ENCODE results near the gene ELF4. TPM values are rescaled to one million over a fixed set of nuclear protein-coding genes. Genes with fewer than 3 reads are reported as not detected.

The ELF4 gene
- total RNA-seq, 4 donors from 2014 or later: 7.0 to 14.8 (median 8.8) TPM

DNA sequence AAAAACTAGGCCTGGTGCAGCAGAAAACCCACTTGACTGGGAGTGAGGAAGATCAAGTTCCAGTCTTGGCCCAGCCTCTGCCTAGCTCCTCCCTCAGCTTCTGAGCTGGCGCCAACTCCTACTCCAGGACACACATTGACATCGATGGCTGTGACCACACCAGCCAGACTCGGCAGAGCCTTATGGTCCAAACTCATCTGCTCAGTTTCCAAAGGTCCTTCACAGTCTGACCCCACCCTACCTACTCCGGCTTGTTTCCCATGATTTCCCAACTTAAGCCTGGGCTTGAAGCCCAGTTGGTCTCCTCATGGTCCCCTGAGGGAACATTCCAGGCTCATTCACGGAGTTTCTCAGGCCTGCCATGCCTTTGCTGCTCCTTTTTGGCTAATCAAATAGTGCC, 10.1 kb downstream of the ELF4 start:
- TF ChIP-seq, protein P1, sequence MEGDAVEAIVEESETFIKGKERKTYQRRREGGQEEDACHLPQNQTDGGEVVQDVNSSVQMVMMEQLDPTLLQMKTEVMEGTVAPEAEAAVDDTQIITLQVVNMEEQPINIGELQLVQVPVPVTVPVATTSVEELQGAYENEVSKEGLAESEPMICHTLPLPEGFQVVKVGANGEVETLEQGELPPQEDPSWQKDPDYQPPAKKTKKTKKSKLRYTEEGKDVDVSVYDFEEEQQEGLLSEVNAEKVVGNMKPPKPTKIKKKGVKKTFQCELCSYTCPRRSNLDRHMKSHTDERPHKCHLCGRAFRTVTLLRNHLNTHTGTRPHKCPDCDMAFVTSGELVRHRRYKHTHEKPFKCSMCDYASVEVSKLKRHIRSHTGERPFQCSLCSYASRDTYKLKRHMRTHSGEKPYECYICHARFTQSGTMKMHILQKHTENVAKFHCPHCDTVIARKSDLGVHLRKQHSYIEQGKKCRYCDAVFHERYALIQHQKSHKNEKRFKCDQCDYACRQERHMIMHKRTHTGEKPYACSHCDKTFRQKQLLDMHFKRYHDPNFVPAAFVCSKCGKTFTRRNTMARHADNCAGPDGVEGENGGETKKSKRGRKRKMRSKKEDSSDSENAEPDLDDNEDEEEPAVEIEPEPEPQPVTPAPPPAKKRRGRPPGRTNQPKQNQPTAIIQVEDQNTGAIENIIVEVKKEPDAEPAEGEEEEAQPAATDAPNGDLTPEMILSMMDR (IDR thresholded peaks at IDR 0.05; ENCODE audit: low read depth): no peak

DNA sequence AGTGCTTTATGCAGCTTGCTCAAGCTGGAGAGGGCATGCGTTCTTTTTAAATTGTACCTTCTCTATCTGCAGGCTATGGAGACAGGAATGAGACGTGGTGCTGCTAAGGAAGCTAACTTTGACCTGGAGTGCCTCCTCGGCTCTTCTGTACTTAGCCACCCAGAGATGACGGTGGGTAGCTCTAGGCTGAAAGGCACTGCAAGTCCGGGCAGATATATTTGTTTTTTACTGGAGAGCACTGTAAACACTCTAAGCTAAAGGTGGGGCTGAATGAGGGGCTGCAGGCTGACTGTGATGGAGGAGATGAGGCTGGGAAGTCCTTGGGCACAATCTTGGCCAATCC, 12.1 kb downstream of the ELF4 start:
- TF ChIP-seq, protein P1 (IDR thresholded peaks at IDR 0.05; ENCODE audit: low read depth): no peak

DNA sequence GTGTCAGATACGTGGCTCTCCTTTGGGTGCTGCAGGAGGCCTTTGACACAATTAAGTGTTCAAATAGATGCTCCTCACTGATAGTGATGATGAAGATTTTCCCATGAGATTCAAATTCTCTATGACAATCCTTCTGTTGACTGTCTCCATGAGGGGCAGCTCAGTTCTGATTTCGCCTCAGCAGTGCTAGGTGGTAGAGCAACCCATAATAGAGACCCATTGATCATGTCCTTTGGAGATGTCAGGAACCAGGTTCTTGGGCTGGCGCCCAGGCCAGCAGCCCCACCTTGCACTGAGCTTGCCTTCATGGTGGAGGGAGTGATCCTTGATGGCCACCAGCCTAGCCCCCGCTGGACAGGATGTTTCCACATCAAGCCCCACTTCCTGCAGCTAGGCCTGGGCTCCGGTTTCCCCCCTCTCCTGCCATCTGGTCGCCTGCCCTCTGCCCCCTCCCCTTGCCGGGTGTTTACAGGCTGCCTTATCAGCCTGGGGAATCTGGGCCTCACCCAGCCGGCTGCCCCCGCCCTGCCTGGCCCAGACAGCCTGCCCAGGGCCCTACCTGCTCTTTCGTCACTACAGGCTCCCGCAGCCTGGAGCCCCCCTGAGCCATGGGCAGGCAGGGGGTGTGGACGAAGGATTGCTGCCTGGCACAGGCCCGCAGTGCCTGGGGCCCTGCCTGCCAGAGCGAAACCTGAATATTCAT, 12.6 kb downstream of the ELF4 start:
- TF ChIP-seq, protein P1 (IDR thresholded peaks at IDR 0.05; ENCODE audit: low read depth): no peak

DNA sequence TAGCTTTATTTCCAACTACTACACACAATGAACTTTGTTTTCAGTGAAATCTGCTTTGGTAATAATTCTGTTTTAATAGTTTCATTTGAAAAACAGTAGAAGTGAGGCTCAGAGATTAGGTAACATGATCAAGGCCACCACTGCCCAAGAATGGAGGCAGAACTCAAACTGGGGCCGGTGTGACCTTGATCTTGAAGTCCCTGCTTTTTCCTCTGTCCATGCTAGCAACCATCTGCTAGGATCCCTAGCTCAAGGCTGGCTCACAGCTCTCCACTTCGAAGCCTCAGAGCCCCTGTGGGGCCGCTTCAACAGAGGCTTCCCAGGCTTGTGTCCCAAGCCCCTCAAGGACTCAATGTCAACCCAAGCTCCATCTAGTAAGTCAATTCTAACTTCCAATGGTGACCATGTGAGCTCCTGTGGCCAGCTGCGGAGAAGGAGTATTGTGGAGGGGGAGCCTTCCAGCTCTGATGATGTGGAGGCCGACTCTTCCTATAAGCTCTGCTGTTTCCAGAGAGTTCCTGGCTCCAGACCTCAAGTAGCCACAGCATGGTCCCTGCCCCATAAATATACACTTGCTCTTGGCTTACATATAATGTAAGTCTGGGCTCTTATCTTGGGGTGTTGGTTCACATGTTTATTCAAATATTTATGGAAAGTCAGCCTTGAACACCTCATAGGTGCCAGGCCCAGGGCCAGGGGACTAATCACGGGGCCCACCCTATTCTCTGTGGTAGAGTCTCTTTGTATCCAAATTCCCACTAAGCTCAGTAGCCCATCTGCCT, 14.9 kb downstream of the ELF4 start:
- TF ChIP-seq, protein P1 (IDR thresholded peaks at IDR 0.05; ENCODE audit: low read depth): no peak

DNA sequence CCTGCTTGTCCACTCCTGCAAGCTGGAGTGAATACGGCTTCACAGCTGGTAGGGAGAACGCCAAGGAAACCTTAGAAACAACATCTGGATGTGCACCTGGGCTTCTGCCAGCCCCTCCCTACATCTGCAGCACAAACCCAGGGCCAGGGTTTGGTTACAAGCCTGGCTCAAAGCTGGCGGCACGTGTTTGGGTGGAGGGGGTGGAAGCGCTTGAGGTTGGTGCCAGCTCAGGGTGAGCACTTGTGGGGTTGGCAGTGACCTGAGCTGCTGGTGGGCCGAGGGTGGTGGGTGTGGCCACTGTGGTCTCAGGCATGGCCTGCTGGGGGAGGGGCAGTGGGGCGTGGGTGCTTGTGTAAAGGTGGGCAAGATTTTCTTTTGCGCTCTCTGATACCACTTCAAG, 15.6 kb downstream of the ELF4 start:
- TF ChIP-seq, protein P1 (IDR thresholded peaks at IDR 0.05; ENCODE audit: low read depth): no peak

DNA sequence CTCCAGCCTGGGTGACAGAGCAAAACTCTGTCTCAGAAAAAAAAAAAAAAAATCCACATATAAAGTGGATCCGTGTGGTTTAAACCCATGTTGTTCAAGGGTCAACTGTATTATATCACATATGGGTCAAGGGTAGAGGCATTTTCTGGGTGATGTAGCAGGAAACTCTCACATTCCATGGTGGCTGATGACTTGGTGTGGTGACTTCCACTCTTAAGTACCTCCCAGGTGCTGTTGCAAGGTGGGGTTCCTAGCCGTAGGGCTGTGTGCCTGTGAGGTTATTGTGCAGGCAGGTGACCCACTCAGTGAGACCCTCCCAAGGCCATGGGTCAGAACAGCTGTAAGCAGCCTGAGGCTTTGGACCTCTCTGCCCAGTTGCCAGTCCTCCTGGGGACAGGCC, 17.0 kb downstream of the ELF4 start:
- TF ChIP-seq, protein P1 (IDR thresholded peaks at IDR 0.05; ENCODE audit: low read depth): no peak

DNA sequence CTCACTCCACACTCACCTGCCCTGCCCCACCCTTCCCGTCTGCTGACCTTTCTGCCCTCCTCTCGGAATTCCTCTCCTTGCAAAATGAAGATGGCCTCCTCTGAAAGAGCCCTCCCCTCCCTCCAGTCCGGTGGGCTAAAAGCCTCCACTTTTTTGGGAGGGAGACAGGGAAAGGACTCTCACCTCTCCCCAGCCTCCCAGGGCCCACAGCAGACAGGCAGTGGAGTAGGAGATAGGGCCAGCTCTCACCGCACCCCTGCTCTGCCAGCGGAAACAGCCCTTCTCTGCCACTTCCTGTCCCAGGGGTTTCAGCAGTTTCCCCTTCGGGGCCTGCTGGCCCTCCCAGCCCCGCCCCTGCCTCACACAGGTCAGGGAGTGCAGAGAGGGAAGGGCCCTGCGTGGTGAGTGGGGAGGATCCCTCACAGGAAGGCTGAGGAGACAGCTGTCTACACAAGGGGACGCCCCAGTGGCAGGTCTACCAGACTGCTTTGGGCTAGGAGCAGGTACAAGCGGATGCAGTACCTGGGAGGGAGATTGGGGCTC, 18.2 kb downstream of the ELF4 start:
- TF ChIP-seq, protein P1 (IDR thresholded peaks at IDR 0.05; ENCODE audit: low read depth): no peak
